ENCODE results near the gene PHACTR2. TPM values are rescaled to one million over a fixed set of nuclear protein-coding genes. Genes with fewer than 3 reads are reported as not detected.
"Not testable (repeated sequence)": the region's sequence is repeated elsewhere in the genome, so short reads cannot be mapped to it uniquely, and the experiment has no call there.

The PHACTR2 gene
- total RNA-seq, 2 experiments from 2014 or later, result 19.6 to 25.0 TPM

GRCh38 chr6:143793280-143793619 lies 115.5 kb downstream of the PHACTR2 start:
- Histone ChIP-seq H3K27ac (ENCODE audit: low read depth in 1 of 2, low read length in 2 of 2) (no peak overlapping the region), H3K27me3 (ENCODE audit: control insufficient read depth in 1 of 2, insufficient read depth in 2 of 2, low read length in 2 of 2) (no peaks in the 10 kb centered on the region), H3K4me3 (ENCODE audit: low read length) (no peak overlapping the region), H3K4me1 (ENCODE audit: insufficient read depth, low read length) (no peaks in the 10 kb centered on the region), H3K9me3 (ENCODE audit: control insufficient read depth in 1 of 2, insufficient read depth in 1 of 2, low read length in 2 of 2) (peaks cover 0 to 6% of the 10 kb centered on the region in 2 experiments), H3K36me3 (ENCODE audit: insufficient read depth, low read length) (peaks cover 32% of the 10 kb centered on the region)
- H3K36me3 Mint-ChIP-seq (ENCODE audit: low read depth), result peaks cover 91% of the 10 kb centered on the region
- peaks cover 7% of the 10 kb centered on the region for H3K9me3 Mint-ChIP-seq
- no peak for TF ChIP-seq CTCF (IDR thresholded peaks at IDR 0.05)
- POLR2A ChIA-PET, result no interaction called here
- CTCF ChIA-PET, result no interaction called here
- DNase-seq (no peak), ATAC-seq (ENCODE audit: poor library complexity) (no peak)
- intact Hi-C loops (cut with DNase I, micrococcal nuclease), result no loop called here
- H3K4me1 Mint-ChIP-seq (ENCODE audit: low read depth), result no peaks in the 10 kb centered on the region
- H3K27me3 Mint-ChIP-seq, result no peaks in the 10 kb centered on the region
- no peak overlapping the region for H3K27ac Mint-ChIP-seq
- no peak overlapping the region for H3K4me3 Mint-ChIP-seq

- DNase-seq; H3K4me1 ChIP-seq (ENCODE audit: insufficient read depth, low read length); H3K9me3 Mint-ChIP-seq; intact Hi-C loops (cut with DNase I, micrococcal nuclease); H3K27me3 ChIP-seq (ENCODE audit: control insufficient read depth in 1 of 2, insufficient read depth in 2 of 2, low read length in 2 of 2); ATAC-seq (ENCODE audit: poor library complexity); H3K9me3 ChIP-seq (ENCODE audit: control insufficient read depth in 1 of 2, insufficient read depth in 1 of 2, low read length in 2 of 2); H3K4me3 Mint-ChIP-seq; H3K4me1 Mint-ChIP-seq (ENCODE audit: low read depth); H3K4me3 ChIP-seq (ENCODE audit: low read length); H3K27ac ChIP-seq (ENCODE audit: low read depth in 1 of 2, low read length in 2 of 2); H3K27ac Mint-ChIP-seq; CTCF ChIA-PET; H3K27me3 Mint-ChIP-seq; POLR2A ChIA-PET: not testable (repeated sequence)
- H3K36me3 Mint-ChIP-seq (ENCODE audit: low read depth), result peaks cover 89% of the 10 kb centered on the region
- peaks cover 12% of the 10 kb centered on the region for H3K36me3 ChIP-seq (ENCODE audit: insufficient read depth, low read length)
Measured at GRCh38 chr6:143796551-143796950, 118.8 kb downstream of the PHACTR2 start.

- H3K4me1 Mint-ChIP-seq (ENCODE audit: low read depth); H3K27me3 ChIP-seq (ENCODE audit: control insufficient read depth in 1 of 2, insufficient read depth in 2 of 2, low read length in 2 of 2); H3K27me3 Mint-ChIP-seq; POLR2A ChIA-PET; H3K4me1 ChIP-seq (ENCODE audit: insufficient read depth, low read length); DNase-seq; H3K9me3 Mint-ChIP-seq; CTCF ChIA-PET; H3K4me3 Mint-ChIP-seq; H3K9me3 ChIP-seq (ENCODE audit: control insufficient read depth in 1 of 2, insufficient read depth in 1 of 2, low read length in 2 of 2); H3K27ac Mint-ChIP-seq; H3K27ac ChIP-seq (ENCODE audit: low read depth in 1 of 2, low read length in 2 of 2); H3K36me3 ChIP-seq (ENCODE audit: insufficient read depth, low read length); ATAC-seq (ENCODE audit: poor library complexity); intact Hi-C loops (cut with DNase I, micrococcal nuclease); H3K4me3 ChIP-seq (ENCODE audit: low read length): not testable (repeated sequence)
- peaks cover 82% of the 10 kb centered on the region for H3K36me3 Mint-ChIP-seq (ENCODE audit: low read depth)
Measured at GRCh38 chr6:143798487-143798886, 120.7 kb downstream of the PHACTR2 start.

- CTCF ChIA-PET, result no interaction called here
- TF ChIP-seq CTCF (IDR thresholded peaks at IDR 0.05), result no peak
- no peak for ATAC-seq (ENCODE audit: poor library complexity)
Measured at GRCh38 chr6:143802833-143803565, 125.2 kb downstream of the PHACTR2 start.

More at GRCh38 chr6:143802833-143803565, 125.2 kb downstream of the PHACTR2 start:
- Histone ChIP-seq H3K9me3 (ENCODE audit: control insufficient read depth in 1 of 2, insufficient read depth in 1 of 2, low read length in 2 of 2) (no peaks in the 10 kb centered on the region), H3K27me3 (ENCODE audit: control insufficient read depth in 1 of 2, insufficient read depth in 2 of 2, low read length in 2 of 2) (no peaks in the 10 kb centered on the region), H3K4me1 (ENCODE audit: insufficient read depth, low read length) (no peaks in the 10 kb centered on the region), H3K27ac (ENCODE audit: low read depth in 1 of 2, low read length in 2 of 2) (no peak overlapping the region), H3K36me3 (ENCODE audit: insufficient read depth, low read length) (peaks cover 17% of the 10 kb centered on the region), H3K4me3 (ENCODE audit: low read length) (no peak overlapping the region)
- Mint-ChIP-seq H3K4me1 (ENCODE audit: low read depth) (no peaks in the 10 kb centered on the region), H3K27ac (no peak overlapping the region), H3K27me3 (no peaks in the 10 kb centered on the region), H3K9me3 (no peaks in the 10 kb centered on the region), H3K36me3 (ENCODE audit: low read depth) (peaks cover 67% of the 10 kb centered on the region), H3K4me3 (no peak overlapping the region)
- POLR2A ChIA-PET, result no interaction called here
- intact Hi-C loops (cut with DNase I, micrococcal nuclease), result no loop called here
- DNase-seq, result no peak

Data from CD4-positive, alpha-beta T cell (primary cell).